NCI-H2029 (cell line): ENCODE measurements around the gene CHRNE.
"Not testable (repeated sequence)": the region's sequence is repeated elsewhere in the genome, so short reads cannot be mapped to it uniquely, and the experiment has no call there.

Experiments
- DNase-seq: peaks from one replicate; lab custom pipeline; 2025; lab: John Stamatoyannopoulos, UW

CHRNE gene

DNA sequence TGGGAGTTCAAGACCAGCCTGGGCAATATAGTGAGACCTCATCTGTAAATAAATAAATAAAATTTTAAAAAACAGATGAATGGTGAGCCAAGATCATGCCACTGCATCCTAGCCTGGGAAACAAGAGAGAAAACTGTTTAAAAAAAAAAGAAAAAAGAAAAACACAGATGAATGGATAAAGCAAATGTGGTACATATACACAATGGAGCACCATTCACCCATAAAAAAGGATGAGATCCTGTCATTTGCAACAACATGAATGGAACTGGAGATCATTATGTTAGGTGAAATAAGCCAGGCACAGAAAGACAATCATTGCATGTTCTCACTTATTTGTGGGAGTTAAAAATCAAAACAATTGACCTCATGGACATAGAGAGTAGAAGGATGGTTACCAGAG, 3.7 kb upstream of the CHRNE start:
- DNase-seq, result not testable (repeated sequence)

GRCh38 chr17:4902540-4902939, 358 bp downstream of the CHRNE start:
- no peak for DNase-seq

DNA sequence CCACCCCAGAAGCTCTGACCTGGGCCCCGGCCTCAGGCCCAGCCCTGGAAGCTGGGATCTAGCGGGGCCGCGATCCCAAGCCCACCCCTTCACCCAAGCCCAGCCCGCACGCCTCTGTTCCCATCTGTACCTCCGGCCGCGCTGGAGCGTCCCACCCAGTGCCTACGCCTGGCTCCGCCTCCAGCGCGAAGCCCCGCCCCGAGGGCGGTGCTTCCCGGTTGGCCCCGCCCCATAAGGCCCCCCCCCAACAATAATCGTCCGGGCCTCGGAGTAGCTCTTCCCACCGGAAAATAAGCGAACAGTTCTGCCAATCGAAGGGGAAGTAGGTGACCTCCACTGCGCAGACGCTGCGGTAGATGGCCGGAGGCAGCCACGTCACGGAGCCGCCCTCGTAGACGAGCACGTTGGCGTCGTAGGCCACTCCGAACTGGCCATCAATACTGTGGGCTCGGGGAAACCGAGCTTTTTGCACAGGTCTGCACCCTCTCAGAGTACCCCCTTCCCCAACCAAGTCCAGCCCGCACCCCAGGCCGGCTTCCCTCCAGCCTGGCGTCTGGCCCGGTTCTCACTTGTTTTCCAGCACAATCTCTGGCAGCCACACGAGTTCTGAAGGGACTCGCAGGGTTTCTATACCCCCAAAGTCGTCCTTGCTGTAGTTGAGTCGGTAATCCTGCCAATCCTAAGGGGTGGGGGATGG, 1.1 kb downstream of the CHRNE start:
- no peak for DNase-seq

DNA sequence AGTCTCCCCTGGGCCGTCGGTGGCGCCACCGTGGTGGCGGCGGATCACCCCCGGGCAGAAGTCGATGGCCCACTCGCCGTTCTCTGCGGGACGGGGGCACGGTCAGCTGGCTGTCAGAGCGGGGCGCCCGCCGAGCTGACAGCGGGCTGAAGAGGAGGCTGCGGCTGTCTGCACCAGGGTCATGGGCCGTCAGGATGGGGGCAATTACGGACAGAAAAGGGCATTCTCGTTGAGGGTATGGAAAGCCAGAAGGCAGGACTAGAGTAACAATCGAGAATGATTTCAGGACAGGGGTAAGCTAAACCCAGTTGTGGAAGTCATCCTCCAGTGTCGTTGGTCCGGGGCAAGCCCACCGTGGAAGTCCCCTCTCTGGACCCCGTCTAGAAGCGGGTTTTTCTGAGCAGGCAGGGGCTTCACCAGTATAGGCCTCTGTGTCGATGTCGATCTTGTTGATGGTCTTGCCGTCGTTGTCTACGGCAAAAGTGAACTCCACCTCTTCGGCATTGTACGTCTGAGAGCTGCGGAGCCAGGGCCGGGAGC, 1.7 kb downstream of the CHRNE start:
- DNase-seq, result no peak

- no peak for DNase-seq
These were observed 2.4 kb downstream of the CHRNE start for GRCh38 chr17:4900231-4901107.

DNA sequence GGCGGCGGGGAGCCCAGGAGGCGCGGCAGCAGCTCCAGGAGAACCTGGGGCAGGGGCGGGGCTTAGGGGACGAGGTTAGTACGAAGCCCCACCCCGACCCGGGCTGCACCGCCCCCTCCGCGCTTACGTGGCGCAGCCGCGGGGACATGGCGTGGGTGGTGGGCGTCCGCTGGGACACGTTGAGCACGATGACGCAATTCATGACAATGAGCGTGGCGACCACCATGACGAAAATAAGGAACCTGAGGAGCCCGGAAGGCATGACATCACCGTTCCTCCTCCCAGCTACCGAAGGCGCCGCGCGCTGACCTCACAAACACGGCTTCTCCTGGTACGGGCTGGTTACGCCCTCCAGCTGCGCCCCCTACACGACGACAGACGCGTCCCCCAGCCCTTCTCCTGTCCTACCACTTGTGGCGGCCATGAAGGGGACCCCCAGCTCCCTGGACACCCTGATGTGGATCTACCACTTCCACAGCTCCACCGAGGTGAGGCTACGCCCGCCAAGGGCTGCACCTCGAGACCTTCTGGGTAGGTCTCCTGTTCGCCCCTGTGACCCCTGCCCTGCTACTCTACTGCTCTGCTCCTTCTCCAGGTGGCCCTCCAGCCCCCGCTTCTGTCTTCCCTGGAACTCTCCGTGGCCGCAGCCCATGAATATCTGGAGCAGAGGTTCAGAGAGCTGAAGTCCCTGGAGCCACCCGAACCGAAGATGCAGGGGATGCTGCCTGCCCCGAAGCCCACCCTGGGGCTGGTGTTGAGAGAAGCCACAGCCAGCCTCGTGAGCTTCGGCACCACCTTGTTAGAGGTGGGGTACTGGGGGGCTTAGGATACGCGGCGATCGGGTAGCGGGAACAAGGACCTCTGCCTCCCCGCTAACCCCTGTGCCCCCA, 3.3 kb downstream of the CHRNE start, which contains the start of gene C17orf107:
Gene C17orf107 (plus strand): TSS at position 196 of the 890 bp plus-strand sequence. CDS start 227 bp downstream, at position 423.
- DNase-seq, result peak; percentile 33

- DNase-seq, result no peak
These were observed 4.0 kb downstream of the CHRNE start for GRCh38 chr17:4898927-4899326.

DNA sequence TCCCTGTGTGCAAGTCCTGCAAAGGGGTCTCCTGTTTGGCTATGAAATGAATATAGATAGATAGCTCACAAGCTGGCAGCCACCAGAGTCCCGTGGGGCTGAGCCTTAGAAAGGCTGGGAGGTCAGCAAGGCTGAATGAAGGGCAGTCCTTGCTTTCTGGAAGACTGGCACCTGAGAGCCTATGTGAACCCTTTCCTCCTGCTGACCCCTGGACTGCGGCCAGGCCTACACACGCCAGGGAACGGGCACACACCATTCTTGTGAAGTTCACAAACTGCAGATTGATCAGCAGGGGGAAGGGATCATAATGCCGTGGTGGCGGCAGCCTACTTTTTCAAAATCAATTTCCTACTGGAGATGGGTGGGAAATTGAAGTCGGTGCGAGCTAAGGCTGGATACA, 4.5 kb downstream of the CHRNE start:
- no peak for DNase-seq

GRCh38 chr17:4897785-4898184, 5.1 kb downstream of the CHRNE start:
- DNase-seq, result no peak

GRCh38 chr17:4897198-4897687, 5.7 kb downstream of the CHRNE start:
- DNase-seq, result no peak

DNA sequence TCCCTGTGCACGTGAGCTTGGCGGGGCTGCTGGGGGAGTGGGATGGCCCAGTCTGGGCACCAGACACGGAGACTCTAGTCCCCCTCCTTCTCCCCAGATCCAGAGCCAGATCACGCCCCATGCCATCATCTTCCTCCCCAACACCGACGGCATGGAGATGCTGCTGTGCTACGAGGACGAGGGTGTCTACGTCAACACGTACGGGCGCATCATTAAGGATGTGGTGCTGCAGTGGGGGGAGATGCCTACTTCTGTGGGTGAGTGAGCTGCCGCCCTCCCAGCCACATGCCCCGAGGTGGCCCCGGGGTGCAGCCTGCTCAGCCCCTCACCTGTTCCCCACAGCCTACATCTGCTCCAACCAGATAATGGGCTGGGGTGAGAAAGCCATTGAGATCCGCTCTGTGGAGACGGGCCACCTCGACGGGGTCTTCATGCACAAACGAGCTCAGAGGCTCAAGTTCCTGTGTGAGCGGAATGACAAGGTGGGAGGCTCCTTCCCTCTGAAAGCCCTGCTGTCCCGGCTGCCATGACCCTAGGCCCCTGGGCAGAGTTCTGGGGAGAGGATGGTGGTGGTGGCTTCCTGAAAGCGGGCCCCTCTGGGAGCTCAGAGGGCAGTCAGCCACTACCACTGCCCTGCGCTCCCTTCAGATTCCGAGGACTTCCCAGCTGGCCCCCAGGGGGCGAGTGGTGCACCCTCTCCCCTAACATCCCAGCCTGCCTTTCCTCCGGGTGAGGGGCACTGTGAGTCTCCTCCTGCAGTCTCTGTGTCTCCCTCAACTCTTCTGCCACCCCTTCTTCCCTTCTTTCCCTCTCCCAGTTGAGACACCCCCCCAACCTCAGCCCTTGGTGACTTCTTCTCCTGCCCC, 6.3 kb downstream of the CHRNE start:
- no peak for DNase-seq

DNA sequence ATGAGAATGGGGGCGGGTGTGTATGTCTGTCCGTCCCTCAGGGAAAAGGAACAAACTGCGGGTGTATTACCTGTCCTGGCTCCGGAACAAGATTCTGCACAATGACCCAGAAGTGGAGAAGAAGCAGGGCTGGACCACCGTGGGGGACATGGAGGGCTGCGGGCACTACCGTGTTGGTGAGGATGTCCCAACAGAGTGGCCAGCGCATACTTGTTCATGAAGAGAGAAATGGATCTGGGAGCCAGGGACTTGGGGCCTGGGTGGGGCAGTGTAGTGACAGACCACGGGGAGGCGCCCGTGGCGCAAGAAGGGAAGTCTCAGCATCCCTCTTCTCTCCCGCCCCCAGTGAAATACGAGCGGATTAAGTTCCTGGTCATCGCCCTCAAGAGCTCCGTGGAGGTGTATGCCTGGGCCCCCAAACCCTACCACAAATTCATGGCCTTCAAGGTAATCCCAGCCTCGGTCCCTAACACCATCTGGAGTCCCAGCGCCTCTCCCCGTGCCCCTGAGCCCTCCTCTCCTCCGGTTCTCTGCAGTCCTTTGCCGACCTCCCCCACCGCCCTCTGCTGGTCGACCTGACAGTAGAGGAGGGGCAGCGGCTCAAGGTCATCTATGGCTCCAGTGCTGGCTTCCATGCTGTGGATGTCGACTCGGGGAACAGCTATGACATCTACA, 7.1 kb downstream of the CHRNE start:
- DNase-seq, result no peak

DNA sequence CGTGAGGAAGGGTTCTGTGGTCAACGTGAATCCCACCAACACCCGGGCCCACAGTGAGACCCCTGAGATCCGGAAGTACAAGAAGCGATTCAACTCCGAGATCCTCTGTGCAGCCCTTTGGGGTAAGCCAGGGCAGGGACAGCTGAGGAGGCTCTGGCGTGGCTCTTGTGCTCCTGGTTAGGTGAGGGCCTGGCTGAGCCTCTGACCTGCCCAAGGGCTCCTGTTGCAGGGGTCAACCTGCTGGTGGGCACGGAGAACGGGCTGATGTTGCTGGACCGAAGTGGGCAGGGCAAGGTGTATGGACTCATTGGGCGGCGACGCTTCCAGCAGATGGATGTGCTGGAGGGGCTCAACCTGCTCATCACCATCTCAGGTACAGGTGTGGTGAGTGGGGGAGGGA, 7.8 kb downstream of the CHRNE start:
- DNase-seq, result no peak

GRCh38 chr17:4893721-4894560, 9.0 kb downstream of the CHRNE start:
- no peak for DNase-seq

- DNase-seq, result no peak
These were observed 9.6 kb downstream of the CHRNE start for GRCh38 chr17:4893272-4893671.

DNA sequence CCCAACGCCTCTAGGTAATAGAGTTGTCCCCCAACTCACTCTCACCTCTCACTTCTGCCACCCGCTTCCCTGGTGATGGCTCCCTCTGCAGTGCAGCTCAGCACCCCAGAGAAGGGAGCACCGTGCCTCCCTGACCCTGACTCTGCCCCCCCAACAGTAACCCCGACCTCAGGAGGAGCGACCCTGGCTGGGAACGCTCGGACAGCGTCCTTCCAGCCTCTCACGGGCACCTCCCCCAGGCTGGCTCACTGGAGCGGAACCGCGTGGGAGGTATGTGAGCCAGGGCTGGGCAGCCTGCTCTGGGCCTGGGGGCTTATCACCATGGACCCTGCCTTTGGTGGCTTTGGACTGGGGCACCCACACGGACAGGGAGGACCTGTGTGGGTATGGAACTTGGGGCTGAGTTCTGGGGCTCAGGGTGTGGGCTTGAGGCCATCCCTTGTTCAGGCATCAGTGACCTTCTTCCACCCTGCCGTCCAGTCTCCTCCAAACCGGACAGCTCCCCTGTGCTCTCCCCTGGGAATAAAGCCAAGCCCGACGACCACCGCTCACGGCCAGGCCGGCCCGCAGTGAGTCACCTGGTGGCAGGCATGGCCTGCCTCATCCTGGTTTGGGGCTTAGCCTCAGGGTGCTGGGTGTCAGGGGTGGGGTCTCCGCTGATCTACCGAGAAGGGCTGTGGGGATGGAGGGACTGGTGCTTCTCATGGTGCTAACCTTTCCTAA, 10.2 kb downstream of the CHRNE start:
- no peak for DNase-seq

- no peak for DNase-seq
These were observed 11.2 kb downstream of the CHRNE start for GRCh38 chr17:4891411-4892410.
